ENCODE results near the gene IPO4.

The IPO4 gene

GRCh38 chr14:24172261-24172860 lies 16.3 kb downstream of the IPO4 start:
- no peak for DNase-seq

- DNase-seq, result no peak
Measured at GRCh38 chr14:24171422-24172260, 17.0 kb downstream of the IPO4 start, which contains the start of gene REC8. TSS of gene REC8 (plus strand) at chr14:24172080. CDS start at chr14:24172553, 473 bp downstream.

- no peak for DNase-seq
Measured at GRCh38 chr14:24167469-24168114, 21.0 kb downstream of the IPO4 start.

GRCh38 chr14:24165785-24166184 lies 22.8 kb downstream of the IPO4 start:
- DNase-seq, result no peak

GRCh38 chr14:24164518-24164991 lies 24.1 kb downstream of the IPO4 start:
- no peak for DNase-seq

GRCh38 chr14:24162093-24162492 lies 26.5 kb downstream of the IPO4 start:
- no peak for DNase-seq

GRCh38 chr14:24160850-24161804 lies 27.5 kb downstream of the IPO4 start, which contains the start of gene IRF9:
TSS of gene IRF9 (plus strand) at chr14:24161265. CDS start at chr14:24162145, 880 bp downstream.
- peak; percentile 76 for DNase-seq

GRCh38 chr14:24160499-24160849 lies 28.1 kb downstream of the IPO4 start:
- no peak for DNase-seq

- no peak for DNase-seq
Measured at GRCh38 chr14:24159777-24160498, 28.7 kb downstream of the IPO4 start.

GRCh38 chr14:24157331-24157730 lies 31.3 kb downstream of the IPO4 start:
- no peak for DNase-seq

- no peak for DNase-seq
Measured at GRCh38 chr14:24156840-24157239, 31.8 kb downstream of the IPO4 start.

- no peak for DNase-seq
Measured at GRCh38 chr14:24155100-24155499, 33.5 kb downstream of the IPO4 start.

- no peak for DNase-seq
Measured at GRCh38 chr14:24151404-24152080, 37.1 kb downstream of the IPO4 start.

- no peak for DNase-seq
Measured at GRCh38 chr14:24150993-24151392, 37.6 kb downstream of the IPO4 start.

GRCh38 chr14:24150567-24150966 lies 38.0 kb downstream of the IPO4 start:
- DNase-seq, result no peak

- DNase-seq, result no peak
Measured at GRCh38 chr14:24150061-24150460, 38.6 kb downstream of the IPO4 start.

GRCh38 chr14:24149302-24149969 lies 39.2 kb downstream of the IPO4 start:
- no peak for DNase-seq

- DNase-seq, result no peak
Measured at GRCh38 chr14:24147761-24148428, 40.7 kb downstream of the IPO4 start.

GRCh38 chr14:24146978-24147760 lies 41.4 kb downstream of the IPO4 start, which contains the start of gene RNF31:
TSS of gene RNF31 (plus strand) at chr14:24147498. CDS start at chr14:24147699, 201 bp downstream.
- DNase-seq, result peak; percentile 77
